ENCODE measurements around the gene PLSCR5. TPM values are rescaled to one million over a fixed set of nuclear protein-coding genes. Genes with fewer than 3 reads are reported as not detected.

PLSCR5 gene
- total and polyA plus RNA-seq, 9 donors, result not detected

GRCh38 chr3:146561463-146561862 is 43.7 kb downstream of the PLSCR5 start:
- Histone ChIP-seq H3K9me3 (replicated peaks; ENCODE audit: control insufficient read depth, low read depth, low read length) (no peaks in the 10 kb centered on the region), H3K4me3 (ENCODE audit: low read length) (no peak overlapping the region), H3K4me1 (ENCODE audit: control insufficient read depth, insufficient read depth, low read length) (no peaks in the 10 kb centered on the region), H3K27me3 (ENCODE audit: control insufficient read depth, insufficient read depth, low read length) (no peaks in the 10 kb centered on the region), H3K36me3 (ENCODE audit: control insufficient read depth, insufficient read depth, low read length) (no peaks in the 10 kb centered on the region), H3K27ac (ENCODE audit: low read length) (no peak overlapping the region)
- WGBS (ENCODE audit: insufficient coverage), result no CpG with 5 or more reads among the region's 1 CpG
- DNase-seq, result no peak

DNA sequence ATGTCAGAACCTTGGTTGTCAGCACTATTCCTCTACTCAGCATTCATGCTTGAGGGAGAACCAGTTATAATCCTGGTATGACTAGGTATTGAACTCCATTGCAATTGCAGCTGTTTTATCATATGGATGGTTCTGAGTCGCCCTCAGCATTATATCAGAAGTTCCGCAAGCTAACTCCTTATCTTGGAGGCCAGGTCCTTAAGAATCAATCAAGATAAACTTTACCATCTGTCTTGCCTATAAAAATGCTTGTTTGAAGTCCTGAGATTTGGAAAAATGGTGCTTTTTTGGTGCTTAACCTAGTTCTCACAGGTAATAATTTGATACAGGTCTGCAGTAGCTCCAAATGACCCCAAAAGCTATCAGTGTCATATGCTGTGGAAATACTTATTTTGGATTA is 44.5 kb downstream of the PLSCR5 start:
- no peak overlapping the region for H3K4me3 ChIP-seq (ENCODE audit: low read length)
- WGBS (ENCODE audit: insufficient coverage), result no CpG with 5 or more reads among the region's 2 CpGs

GRCh38 chr3:146559388-146559787 is 45.8 kb downstream of the PLSCR5 start:
- Histone ChIP-seq H3K27me3 (ENCODE audit: control insufficient read depth, insufficient read depth, low read length) (no peaks in the 10 kb centered on the region), H3K9me3 (replicated peaks; ENCODE audit: control insufficient read depth, low read depth, low read length) (no peaks in the 10 kb centered on the region), H3K27ac (ENCODE audit: low read length) (no peak overlapping the region), H3K4me1 (ENCODE audit: control insufficient read depth, insufficient read depth, low read length) (no peaks in the 10 kb centered on the region), H3K36me3 (ENCODE audit: control insufficient read depth, insufficient read depth, low read length) (no peaks in the 10 kb centered on the region), H3K4me3 (ENCODE audit: low read length) (no peak overlapping the region)
- 100% methylated on average over 1 of the region's 3 CpGs for WGBS (ENCODE audit: insufficient coverage)
- no peak for DNase-seq

More for the DNA sequence above, 44.5 kb downstream of the PLSCR5 start:
- H3K9me3 ChIP-seq (replicated peaks; ENCODE audit: control insufficient read depth, low read depth, low read length), result no peaks in the 10 kb centered on the region
- DNase-seq, result no peak
- no peaks in the 10 kb centered on the region for H3K4me1 ChIP-seq (ENCODE audit: control insufficient read depth, insufficient read depth, low read length)
- no peaks in the 10 kb centered on the region for H3K27me3 ChIP-seq (ENCODE audit: control insufficient read depth, insufficient read depth, low read length)
- no peaks in the 10 kb centered on the region for H3K36me3 ChIP-seq (ENCODE audit: control insufficient read depth, insufficient read depth, low read length)
- H3K27ac ChIP-seq (ENCODE audit: low read length), result no peak overlapping the region

DNA sequence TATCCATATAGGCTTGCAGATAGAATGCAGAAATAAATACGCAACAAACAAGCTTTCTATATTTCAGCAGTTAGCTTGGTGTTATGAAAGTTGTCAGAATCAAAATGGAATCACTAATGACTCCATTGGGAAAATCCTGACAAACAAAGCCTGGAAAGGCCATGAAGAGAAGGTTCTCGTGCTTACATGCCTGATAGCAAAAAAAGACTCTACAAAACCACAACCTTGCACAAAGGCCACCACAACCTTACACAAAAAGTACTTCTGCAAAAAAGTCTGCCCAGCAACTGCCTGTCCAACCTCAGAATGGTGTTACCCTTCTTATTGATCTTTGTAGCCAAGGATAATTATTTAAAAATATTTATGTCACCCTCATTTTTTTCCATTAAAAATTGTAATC is 46.4 kb downstream of the PLSCR5 start:
- Histone ChIP-seq H3K27ac (ENCODE audit: low read length) (no peak overlapping the region), H3K4me3 (ENCODE audit: low read length) (no peak overlapping the region), H3K9me3 (replicated peaks; ENCODE audit: control insufficient read depth, low read depth, low read length) (no peaks in the 10 kb centered on the region), H3K27me3 (ENCODE audit: control insufficient read depth, insufficient read depth, low read length) (no peaks in the 10 kb centered on the region), H3K4me1 (ENCODE audit: control insufficient read depth, insufficient read depth, low read length) (no peaks in the 10 kb centered on the region), H3K36me3 (ENCODE audit: control insufficient read depth, insufficient read depth, low read length) (no peaks in the 10 kb centered on the region)
- no CpG with 5 or more reads among the region's 2 CpGs for WGBS (ENCODE audit: insufficient coverage)
- no peak for DNase-seq

GRCh38 chr3:146557745-146558144 is 47.4 kb downstream of the PLSCR5 start:
- no peak overlapping the region for H3K4me3 ChIP-seq (ENCODE audit: low read length)
- H3K27me3 ChIP-seq (ENCODE audit: control insufficient read depth, insufficient read depth, low read length), result no peaks in the 10 kb centered on the region
- H3K27ac ChIP-seq (ENCODE audit: low read length), result no peak overlapping the region
- no peaks in the 10 kb centered on the region for H3K9me3 ChIP-seq (replicated peaks; ENCODE audit: control insufficient read depth, low read depth, low read length)
- DNase-seq, result no peak
- H3K36me3 ChIP-seq (ENCODE audit: control insufficient read depth, insufficient read depth, low read length), result no peaks in the 10 kb centered on the region
- WGBS (ENCODE audit: insufficient coverage), result no CpG with 5 or more reads among the region's 4 CpGs
- no peaks in the 10 kb centered on the region for H3K4me1 ChIP-seq (ENCODE audit: control insufficient read depth, insufficient read depth, low read length)

GRCh38 chr3:146555311-146555710 is 49.8 kb downstream of the PLSCR5 start:
- H3K9me3 ChIP-seq (replicated peaks; ENCODE audit: control insufficient read depth, low read depth, low read length), result no peaks in the 10 kb centered on the region
- H3K27me3 ChIP-seq (ENCODE audit: control insufficient read depth, insufficient read depth, low read length), result no peaks in the 10 kb centered on the region
- H3K27ac ChIP-seq (ENCODE audit: low read length), result no peak overlapping the region
- H3K36me3 ChIP-seq (ENCODE audit: control insufficient read depth, insufficient read depth, low read length), result no peaks in the 10 kb centered on the region
- no peak overlapping the region for H3K4me3 ChIP-seq (ENCODE audit: low read length)
- WGBS (ENCODE audit: insufficient coverage), result 100% methylated on average over 1 of the region's 3 CpGs
- no peak for DNase-seq
- no peaks in the 10 kb centered on the region for H3K4me1 ChIP-seq (ENCODE audit: control insufficient read depth, insufficient read depth, low read length)

DNA sequence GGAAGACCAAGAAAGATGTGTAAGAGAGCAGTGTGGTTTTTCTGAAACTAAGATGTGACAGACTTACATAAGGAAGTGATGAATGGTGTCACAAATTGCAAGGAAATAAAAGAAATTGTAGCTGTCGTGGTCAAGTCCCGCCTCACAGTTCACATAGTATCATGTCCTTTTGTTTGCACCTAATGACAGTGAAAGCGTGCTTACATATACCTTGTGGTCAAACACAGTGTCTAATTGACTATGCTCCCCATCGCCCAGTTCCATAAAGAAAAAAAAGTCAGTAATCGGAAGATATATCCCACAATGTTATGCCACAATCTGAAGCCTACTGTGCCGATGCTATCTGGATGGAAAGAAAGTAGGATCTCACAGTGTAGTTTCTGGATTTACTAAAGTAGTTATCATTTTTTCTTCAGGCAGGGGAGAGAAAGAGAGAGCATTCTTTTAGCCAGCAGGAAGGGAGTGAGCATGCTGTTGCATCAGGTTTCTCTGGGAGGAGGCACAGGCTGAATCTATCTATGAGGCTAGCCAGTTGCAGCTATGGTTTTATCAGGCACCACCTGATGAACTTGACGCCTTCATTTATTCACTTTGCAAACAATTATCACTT is 50.9 kb downstream of the PLSCR5 start:
- H3K27ac ChIP-seq (ENCODE audit: low read length), result no peak overlapping the region
- no peak for DNase-seq
- H3K36me3 ChIP-seq (ENCODE audit: control insufficient read depth, insufficient read depth, low read length), result no peaks in the 10 kb centered on the region
- no peaks in the 10 kb centered on the region for H3K27me3 ChIP-seq (ENCODE audit: control insufficient read depth, insufficient read depth, low read length)
- H3K9me3 ChIP-seq (replicated peaks; ENCODE audit: control insufficient read depth, low read depth, low read length), result no peaks in the 10 kb centered on the region
- no peak overlapping the region for H3K4me3 ChIP-seq (ENCODE audit: low read length)
- H3K4me1 ChIP-seq (ENCODE audit: control insufficient read depth, insufficient read depth, low read length), result no peaks in the 10 kb centered on the region
- WGBS (ENCODE audit: insufficient coverage), result 98% methylated on average over 5 of the region's 7 CpGs

DNA sequence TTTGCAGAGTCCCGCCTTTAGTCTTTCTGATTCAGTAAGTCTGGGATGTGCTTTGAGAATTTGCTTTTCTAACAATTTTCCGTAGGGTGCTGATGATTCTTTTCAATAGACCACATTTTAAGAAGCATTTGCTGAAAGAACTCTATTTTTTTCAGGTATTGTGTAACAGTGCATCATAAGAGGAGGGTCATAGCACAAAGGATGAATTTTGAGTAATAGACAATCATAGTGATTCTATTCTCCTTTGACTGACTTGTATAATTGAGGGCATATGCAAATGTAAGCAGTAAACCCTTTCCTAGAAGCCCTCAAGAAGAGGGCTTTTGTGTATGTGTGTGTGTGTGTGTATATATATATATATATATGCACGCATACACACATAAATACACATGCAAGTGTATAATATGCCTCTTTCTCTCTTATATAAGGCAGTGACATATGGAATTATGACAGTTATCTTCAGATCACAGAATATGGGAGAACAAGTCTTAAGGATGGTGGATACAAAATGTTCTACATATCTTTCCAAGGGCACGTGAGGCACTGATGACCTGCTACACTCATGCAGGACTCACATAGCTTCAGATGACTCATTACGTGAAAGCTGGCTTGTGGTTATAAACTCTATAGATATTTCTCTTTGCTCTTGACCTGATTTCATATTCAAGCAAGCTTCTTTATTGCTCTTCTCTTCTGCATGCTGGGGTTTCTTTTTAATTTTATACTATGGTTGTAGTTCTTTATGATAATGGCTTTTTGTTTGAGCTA is 54.2 kb downstream of the PLSCR5 start:
- H3K27me3 ChIP-seq (ENCODE audit: control insufficient read depth, insufficient read depth, low read length), result no peaks in the 10 kb centered on the region
- no peaks in the 10 kb centered on the region for H3K36me3 ChIP-seq (ENCODE audit: control insufficient read depth, insufficient read depth, low read length)
- H3K27ac ChIP-seq (ENCODE audit: low read length), result no peak overlapping the region
- WGBS (ENCODE audit: insufficient coverage), result no CpG with 5 or more reads among the region's 5 CpGs
- no peaks in the 10 kb centered on the region for H3K9me3 ChIP-seq (replicated peaks; ENCODE audit: control insufficient read depth, low read depth, low read length)
- no peaks in the 10 kb centered on the region for H3K4me1 ChIP-seq (ENCODE audit: control insufficient read depth, insufficient read depth, low read length)
- DNase-seq, result no peak
- H3K4me3 ChIP-seq (ENCODE audit: low read length), result no peak overlapping the region

- Histone ChIP-seq H3K4me1 (ENCODE audit: control insufficient read depth, insufficient read depth, low read length) (no peaks in the 10 kb centered on the region), H3K27me3 (ENCODE audit: control insufficient read depth, insufficient read depth, low read length) (no peaks in the 10 kb centered on the region), H3K27ac (ENCODE audit: low read length) (no peak overlapping the region), H3K36me3 (ENCODE audit: control insufficient read depth, insufficient read depth, low read length) (no peaks in the 10 kb centered on the region), H3K9me3 (replicated peaks; ENCODE audit: control insufficient read depth, low read depth, low read length) (no peaks in the 10 kb centered on the region), H3K4me3 (ENCODE audit: low read length) (no peak overlapping the region)
- DNase-seq, result no peak
Measured at GRCh38 chr3:146550070-146550615, 55.0 kb downstream of the PLSCR5 start.

GRCh38 chr3:146547235-146547835 is 57.8 kb downstream of the PLSCR5 start:
- Histone ChIP-seq H3K9me3 (replicated peaks; ENCODE audit: control insufficient read depth, low read depth, low read length) (no peaks in the 10 kb centered on the region), H3K4me3 (ENCODE audit: low read length) (no peak overlapping the region), H3K27me3 (ENCODE audit: control insufficient read depth, insufficient read depth, low read length) (no peaks in the 10 kb centered on the region), H3K27ac (ENCODE audit: low read length) (no peak overlapping the region), H3K4me1 (ENCODE audit: control insufficient read depth, insufficient read depth, low read length) (no peaks in the 10 kb centered on the region), H3K36me3 (ENCODE audit: control insufficient read depth, insufficient read depth, low read length) (no peaks in the 10 kb centered on the region)
- DNase-seq, result no peak
